Left ventricle myocardium inferior (tissue), 1 donor: ENCODE results near the gene NEK4. TPM values are rescaled to one million over a fixed set of nuclear protein-coding genes. Genes with fewer than 3 reads are reported as not detected.

Experiments
- DNase-seq: peaks from one replicate; pipeline ENCODE4 v3.0.0-alpha.2; 2020
- H3K27ac ChIP-seq: fragments of 200-600 bp; replicated peaks from 2 replicates; pipeline ENCODE4 v1.8.0; 2021
- H3K27me3 ChIP-seq: fragments of 200-600 bp; 2 replicates; pipeline ENCODE4 v1.8.0; 2021; ENCODE audit warnings: low read depth
- H3K36me3 ChIP-seq: fragments of 200-600 bp; 2 replicates; pipeline ENCODE4 v1.8.0; 2021
- H3K4me1 ChIP-seq: fragments of 200-600 bp; 2 replicates; pipeline ENCODE4 v1.8.0; 2021
- H3K4me3 ChIP-seq: fragments of 200-600 bp; 2 replicates; pipeline ENCODE4 v1.8.0; 2021; ENCODE audit warnings: mild to moderate bottlenecking, moderate library complexity
- H3K9me3 ChIP-seq: fragments of 200-600 bp; replicated peaks from 2 replicates; pipeline ENCODE4 v1.8.0; 2021
- intact Hi-C: fragments of 100-400 bp; cut with micrococcal nuclease; formaldehyde crosslinking; loops from one replicate; pipeline ENCODE4 v1.11.0; 2022
- total RNA-seq: library from RNA; stranded (reverse); fragmentation: NEBNext Ultra II Directional; extraction: Animal tissue kit (Norgen Biotek cat#: 25700); gene quantifications from one replicate; pipeline ENCODE4 v1.2.1, GENCODE V29; 2021
- TF ChIP-seq, protein P1 (sequence below): fragments of 200-600 bp; IDR thresholded peaks from 2 replicates; pipeline ENCODE4 v1.8.0; 2021; ENCODE audit warnings: antibody characterized with exemption, mild to moderate bottlenecking, borderline replicate concordance
- donor health status: DM: no; HTN: yes; CAD: no; lungs with severe emphysema.

NEK4 gene
- total RNA-seq, 1 donor from 2014 or later = 17.7 TPM

DNA sequence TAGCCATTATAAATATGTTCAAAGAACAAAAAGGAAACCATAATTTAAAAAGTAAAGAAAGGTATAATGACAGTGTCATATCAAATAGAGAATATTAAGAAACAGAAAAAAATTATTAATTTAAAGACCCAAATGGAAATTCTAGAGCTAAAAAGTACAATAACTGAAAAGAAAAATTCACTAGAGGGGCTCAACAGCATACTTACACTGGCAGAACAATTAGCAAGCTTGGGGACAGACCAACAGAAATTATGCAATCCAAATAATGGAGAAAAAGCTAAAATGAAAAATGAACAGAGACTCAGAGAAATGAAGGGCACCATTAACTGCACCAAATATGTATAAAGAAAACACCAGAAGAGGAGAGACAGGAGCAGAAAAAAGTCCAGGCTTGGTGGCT, 51.1 kb downstream of the NEK4 start:
- peaks cover 40% of the 10 kb centered on the region for H3K36me3 ChIP-seq
- DNase-seq = no peak
- no peaks in the 10 kb centered on the region for H3K27me3 ChIP-seq
- no peaks in the 10 kb centered on the region for H3K4me1 ChIP-seq
- no peak overlapping the region for H3K4me3 ChIP-seq
- H3K9me3 ChIP-seq = peaks cover 11% of the 10 kb centered on the region
- intact Hi-C loops = no loop called here
- H3K27ac ChIP-seq = no peak overlapping the region
- TF ChIP-seq, protein P1, sequence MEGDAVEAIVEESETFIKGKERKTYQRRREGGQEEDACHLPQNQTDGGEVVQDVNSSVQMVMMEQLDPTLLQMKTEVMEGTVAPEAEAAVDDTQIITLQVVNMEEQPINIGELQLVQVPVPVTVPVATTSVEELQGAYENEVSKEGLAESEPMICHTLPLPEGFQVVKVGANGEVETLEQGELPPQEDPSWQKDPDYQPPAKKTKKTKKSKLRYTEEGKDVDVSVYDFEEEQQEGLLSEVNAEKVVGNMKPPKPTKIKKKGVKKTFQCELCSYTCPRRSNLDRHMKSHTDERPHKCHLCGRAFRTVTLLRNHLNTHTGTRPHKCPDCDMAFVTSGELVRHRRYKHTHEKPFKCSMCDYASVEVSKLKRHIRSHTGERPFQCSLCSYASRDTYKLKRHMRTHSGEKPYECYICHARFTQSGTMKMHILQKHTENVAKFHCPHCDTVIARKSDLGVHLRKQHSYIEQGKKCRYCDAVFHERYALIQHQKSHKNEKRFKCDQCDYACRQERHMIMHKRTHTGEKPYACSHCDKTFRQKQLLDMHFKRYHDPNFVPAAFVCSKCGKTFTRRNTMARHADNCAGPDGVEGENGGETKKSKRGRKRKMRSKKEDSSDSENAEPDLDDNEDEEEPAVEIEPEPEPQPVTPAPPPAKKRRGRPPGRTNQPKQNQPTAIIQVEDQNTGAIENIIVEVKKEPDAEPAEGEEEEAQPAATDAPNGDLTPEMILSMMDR = no peak

DNA sequence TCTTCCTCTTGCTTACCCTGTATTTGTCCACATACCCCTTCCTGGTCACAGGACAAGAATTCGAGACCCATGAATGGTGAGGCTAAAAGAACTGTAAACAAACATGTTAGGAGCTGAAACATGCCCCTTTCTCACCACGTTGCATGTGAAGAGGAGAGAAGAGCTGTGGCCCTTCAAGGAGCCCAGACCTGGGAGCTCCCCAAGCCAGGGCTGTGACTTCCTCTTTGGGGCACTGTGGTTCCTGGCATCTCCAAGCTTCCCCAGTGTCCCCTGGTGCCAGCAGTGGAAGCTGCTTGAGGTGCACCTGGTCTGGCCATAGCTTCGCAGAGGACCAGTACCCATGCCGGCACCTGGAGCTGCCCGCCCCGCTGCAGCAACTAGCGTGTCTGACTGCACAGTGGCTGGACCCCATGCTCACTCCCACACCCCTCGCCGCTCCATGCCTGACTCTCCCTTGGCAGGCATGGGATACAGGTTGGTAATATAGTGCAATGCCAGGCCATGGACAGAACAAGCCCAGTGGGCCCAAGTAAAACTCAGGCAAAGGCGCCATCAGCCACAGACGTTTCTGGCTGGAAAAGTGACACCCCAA, 54.9 kb downstream of the NEK4 start:
- no peak for DNase-seq
- TF ChIP-seq, protein P1 = no peak
- no peaks in the 10 kb centered on the region for H3K27me3 ChIP-seq
- peaks cover 11% of the 10 kb centered on the region for H3K9me3 ChIP-seq
- H3K4me1 ChIP-seq = no peaks in the 10 kb centered on the region
- peaks cover 28% of the 10 kb centered on the region for H3K36me3 ChIP-seq
- H3K27ac ChIP-seq = no peak overlapping the region
- intact Hi-C loops = no loop called here
- H3K4me3 ChIP-seq = no peak overlapping the region

DNA sequence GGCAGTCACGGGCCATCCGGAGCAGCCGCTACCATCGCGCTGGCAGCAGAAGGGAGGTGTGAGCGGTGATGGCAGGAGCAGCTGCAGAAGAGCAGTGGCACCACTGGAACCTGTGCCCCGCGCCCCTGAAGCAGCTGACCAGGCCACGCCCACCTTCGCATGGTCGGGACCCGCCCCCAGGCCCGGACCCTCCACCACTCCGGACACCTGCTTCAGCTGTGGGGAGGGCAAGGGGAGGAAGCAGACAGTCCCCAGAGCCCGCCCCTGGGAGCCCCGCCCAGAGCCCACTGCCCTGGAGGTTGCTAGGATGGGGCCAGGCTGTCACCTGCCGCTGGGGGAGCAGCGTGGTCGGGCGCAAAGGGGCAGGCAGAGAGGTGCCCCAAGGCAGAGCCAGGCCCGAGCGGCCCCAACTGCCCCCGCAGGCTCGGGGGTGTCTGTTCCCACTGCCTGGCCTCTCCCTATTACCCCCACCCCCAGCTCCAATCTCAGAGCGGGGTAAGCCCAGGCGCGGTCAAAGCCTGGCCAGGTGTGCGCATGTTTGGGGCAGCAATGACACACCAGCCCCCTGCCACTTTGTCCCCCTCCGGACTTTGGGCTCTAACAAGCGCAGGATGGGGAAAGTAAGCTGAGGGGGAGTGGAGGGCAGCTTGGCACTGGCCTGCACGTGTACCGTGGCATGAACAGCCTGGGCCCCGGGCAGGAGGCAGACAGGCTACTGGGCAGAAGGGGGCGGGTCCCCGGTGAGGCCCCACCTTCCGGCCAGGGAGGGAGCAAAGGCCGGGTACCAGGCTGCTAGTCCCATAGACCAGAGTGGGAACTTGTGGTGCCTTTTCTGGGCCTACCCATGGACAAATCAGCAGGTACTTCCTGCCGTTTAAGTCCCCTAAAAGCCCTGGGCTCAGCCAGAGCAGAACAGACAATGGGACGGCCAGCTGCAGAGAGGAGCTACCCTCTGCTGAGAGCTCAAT, 56.1 kb downstream of the NEK4 start:
- intact Hi-C loops = no loop called here
- H3K9me3 ChIP-seq = peaks cover under 1% of the 10 kb centered on the region
- no peak overlapping the region for H3K4me3 ChIP-seq
- no peaks in the 10 kb centered on the region for H3K27me3 ChIP-seq
- no peaks in the 10 kb centered on the region for H3K4me1 ChIP-seq
- TF ChIP-seq, protein P1 = no peak
- no peak overlapping the region for H3K27ac ChIP-seq
- DNase-seq = no peak
- H3K36me3 ChIP-seq = peaks cover 27% of the 10 kb centered on the region

DNA sequence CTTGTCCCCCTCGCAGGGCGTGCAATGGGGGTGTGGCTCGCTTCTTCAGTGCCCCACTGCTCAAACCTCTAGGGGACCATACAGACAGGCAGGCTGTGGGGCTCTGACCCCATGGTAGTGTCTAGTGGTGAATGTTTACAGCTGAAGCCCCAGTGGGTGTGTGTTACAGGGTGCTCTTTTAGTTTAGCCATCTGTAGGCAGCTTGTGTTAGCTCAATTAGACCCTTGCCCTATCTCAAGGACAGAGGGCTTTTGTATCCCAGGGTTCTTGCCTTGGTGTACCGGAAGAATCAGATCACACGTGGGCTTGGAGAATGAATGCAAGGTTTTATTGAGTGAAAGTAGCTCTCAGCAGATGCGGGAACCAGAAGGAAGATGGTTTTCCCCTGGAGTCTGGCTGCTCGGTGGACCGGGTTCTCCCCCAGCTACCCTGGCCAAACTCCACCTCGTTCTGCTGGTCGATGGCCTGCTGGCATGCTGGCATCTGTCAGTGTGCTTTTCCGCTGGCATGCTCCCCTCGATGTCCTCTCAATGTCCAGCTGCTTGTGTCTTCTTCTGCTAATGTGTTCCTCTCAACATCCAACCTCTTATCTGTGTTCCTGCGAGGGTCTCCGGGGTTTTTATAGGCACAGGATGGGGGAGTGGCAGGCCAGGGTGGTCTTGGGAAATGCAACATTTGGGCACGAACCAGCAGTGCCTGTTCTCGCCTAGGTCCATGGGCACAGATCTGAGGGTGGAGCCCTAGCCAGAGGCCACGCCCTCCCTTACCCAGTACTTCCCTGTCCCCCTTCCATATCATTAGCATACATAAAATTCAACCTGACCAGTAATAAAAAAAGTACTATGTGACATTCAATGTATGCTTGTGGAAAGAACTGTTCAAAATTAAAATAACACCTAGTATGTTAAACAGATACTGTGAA, 58.2 kb downstream of the NEK4 start:
- H3K9me3 ChIP-seq = no peaks in the 10 kb centered on the region
- no peak overlapping the region for H3K4me3 ChIP-seq
- H3K4me1 ChIP-seq = peaks cover 4% of the 10 kb centered on the region
- TF ChIP-seq, protein P1 = no peak
- no peak for DNase-seq
- peaks cover 33% of the 10 kb centered on the region for H3K36me3 ChIP-seq
- H3K27me3 ChIP-seq = no peaks in the 10 kb centered on the region
- no peak overlapping the region for H3K27ac ChIP-seq
- intact Hi-C loops = no loop called here

DNA sequence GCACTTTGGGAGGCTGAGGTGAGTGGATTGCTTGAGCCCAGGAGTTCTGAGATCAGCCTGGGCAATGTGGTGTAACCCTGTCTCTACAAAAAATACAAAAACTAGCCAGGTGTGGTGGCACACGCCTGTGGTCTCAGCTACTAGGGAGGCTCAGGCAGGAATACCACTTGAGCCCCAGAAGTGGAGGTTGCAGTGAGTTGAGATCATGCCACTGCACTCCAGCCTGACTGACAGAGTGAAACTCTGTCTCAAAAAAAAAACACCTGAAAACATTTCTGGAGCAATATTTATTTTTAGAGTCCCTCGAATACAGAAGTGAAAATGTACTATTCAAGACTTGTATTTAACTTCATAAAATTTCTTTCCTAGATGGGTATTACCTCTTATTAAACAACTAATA, 60.2 kb downstream of the NEK4 start:
- Histone ChIP-seq H3K27me3 (no peaks in the 10 kb centered on the region), H3K36me3 (peaks cover 33% of the 10 kb centered on the region), H3K27ac (no peak overlapping the region), H3K4me3 (no peak overlapping the region), H3K9me3 (no peaks in the 10 kb centered on the region), H3K4me1 (peaks cover 24% of the 10 kb centered on the region)
- no peak for DNase-seq
- TF ChIP-seq, protein P1 = no peak
- intact Hi-C loops = no loop called here
